ENCODE measurements around the gene FHIP1B.
"Not testable (repeated sequence)": the region's sequence is repeated elsewhere in the genome, so short reads cannot be mapped to it uniquely, and the experiment has no call there.

FHIP1B gene

DNA sequence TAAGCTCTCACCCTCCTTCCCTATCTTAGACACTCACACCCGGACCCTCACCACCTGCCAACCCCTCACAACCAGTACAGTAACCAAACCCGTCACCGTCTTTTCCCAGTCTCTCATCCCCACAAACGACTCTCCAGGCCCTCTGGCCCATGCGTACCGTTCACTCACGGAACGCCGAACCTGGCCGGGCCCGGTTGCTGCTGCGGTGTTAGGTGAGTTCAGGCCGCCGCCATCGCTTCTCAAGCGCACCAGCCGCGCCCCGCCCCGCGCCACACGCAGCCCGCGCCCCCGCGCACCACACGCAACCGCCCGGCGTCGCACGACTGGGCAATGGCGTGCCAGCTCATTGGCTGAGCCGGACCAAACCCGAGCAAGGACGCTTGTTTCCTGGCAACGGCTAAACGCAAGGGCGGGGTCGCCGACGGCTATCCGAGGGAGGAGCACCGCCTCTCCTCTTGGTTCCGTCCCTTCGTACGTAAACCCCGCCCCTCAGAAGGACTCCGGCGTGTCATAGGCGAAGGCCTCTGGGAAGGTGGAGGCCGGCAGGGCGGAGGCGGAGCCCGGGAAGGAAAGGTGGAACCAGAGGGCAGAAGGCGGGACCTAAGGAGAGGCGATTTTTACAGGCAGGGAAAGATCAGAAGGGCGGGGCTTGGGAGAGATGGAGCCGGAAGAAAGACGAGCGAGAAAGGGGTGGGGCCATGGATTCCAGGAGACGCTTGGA, at the start of gene FHIP1B:
FHIP1B (minus strand) TSS at position 250 of the 721 bp plus-strand sequence. CDS start 10,120 bp downstream, outside the sequence.
- no peak for TF ChIP-seq ZNF274 (IDR thresholded peaks at IDR 0.05; ENCODE audit: low read depth, low read length)
- TF ChIP-seq YY1 (IDR thresholded peaks at IDR 0.05; ENCODE audit: insufficient read depth, insufficient read length): peak; percentile 40
- no peaks in the 10 kb centered on the region for H3K27me3 ChIP-seq (ENCODE audit: insufficient read depth, insufficient read length)
- DNase-seq (ENCODE audit: low read depth, low spot score): peak; percentile 100
- peak within 1 kb of the TSS; percentile 94 for H3K4me3 ChIP-seq (ENCODE audit: insufficient read length, low read depth)
- H3K4me1 ChIP-seq (ENCODE audit: insufficient read depth, insufficient read length): peaks cover 4% of the 10 kb centered on the region
- peaks cover 5% of the 10 kb centered on the region for H3K36me3 ChIP-seq (ENCODE audit: insufficient read depth, insufficient read length, low read length)
- H3K9me3 ChIP-seq (ENCODE audit: insufficient read depth, low read length): no peaks in the 10 kb centered on the region
- H3K9ac ChIP-seq (ENCODE audit: insufficient read length, low read depth): peak within 1 kb of the TSS; percentile 96

DNA sequence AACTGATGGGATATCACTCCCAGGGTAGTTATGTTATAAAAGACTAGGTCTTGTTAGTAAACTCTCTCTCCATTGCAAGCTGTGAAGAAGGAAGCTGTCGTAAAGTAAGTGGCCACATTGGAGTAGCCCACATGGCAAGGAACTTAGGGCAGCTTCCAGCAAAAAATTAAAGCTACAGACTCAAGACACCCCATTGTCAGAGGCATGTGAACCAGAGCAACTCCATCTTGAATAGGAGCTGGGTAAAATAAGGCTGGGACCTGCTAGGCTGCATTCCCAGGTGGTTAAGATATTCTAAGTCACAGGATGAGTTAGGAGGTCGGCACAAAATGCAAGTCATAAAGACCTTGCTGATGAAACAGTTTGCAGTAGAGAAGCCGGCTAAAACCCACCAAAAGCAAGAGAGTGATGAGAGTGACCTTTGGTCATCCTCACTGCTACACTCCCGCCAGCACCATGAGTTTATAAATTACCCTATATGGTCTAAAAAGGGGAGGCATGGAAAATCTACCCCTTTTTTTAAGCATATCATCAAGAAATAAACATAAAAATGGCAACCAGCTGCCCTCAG, 49.1 kb upstream of the FHIP1B start:
- no peak for TF ChIP-seq SUZ12 (IDR thresholded peaks at IDR 0.05; ENCODE audit: extremely low read depth, insufficient read depth, insufficient read length)
- no peak for TF ChIP-seq ZNF274 (IDR thresholded peaks at IDR 0.05; ENCODE audit: low read depth, low read length)
- no peaks in the 10 kb centered on the region for H3K27me3 ChIP-seq (ENCODE audit: insufficient read depth, insufficient read length)
- H3K36me3 ChIP-seq (ENCODE audit: insufficient read depth, insufficient read length, low read length): no peaks in the 10 kb centered on the region
- no peak overlapping the region for H3K9ac ChIP-seq (ENCODE audit: insufficient read length, low read depth)
- no peak overlapping the region for H3K4me3 ChIP-seq (ENCODE audit: insufficient read length, low read depth)
- no peak for DNase-seq (ENCODE audit: low read depth, low spot score)
- H3K9me3 ChIP-seq (ENCODE audit: insufficient read depth, low read length): 0 out of 2 replicates have a peak, but pooled peaks cover 6% of the 10 kb centered on the region
- H3K4me1 ChIP-seq (ENCODE audit: insufficient read depth, insufficient read length): no peaks in the 10 kb centered on the region

DNA sequence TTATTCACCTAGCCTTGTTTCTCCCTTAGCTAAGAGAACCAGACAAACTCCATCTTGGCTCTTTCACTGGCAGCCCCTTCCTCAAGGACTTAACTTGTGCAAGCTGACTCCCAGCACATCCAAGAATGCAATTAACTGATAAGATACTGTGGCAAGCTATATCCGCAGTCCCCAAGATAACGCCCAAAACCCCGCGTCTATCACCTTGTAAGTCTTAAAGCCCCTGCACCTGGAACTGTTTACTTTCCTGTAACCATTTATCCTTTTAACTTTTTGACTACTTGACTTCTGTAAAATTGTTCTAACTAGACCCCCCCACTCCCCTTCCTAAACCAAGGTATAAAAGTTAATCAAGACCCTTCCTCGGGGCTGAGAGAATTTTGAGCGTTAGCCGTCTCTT, 46.4 kb upstream of the FHIP1B start:
- DNase-seq (ENCODE audit: low read depth, low spot score); H3K27me3 ChIP-seq (ENCODE audit: insufficient read depth, insufficient read length); H3K36me3 ChIP-seq (ENCODE audit: insufficient read depth, insufficient read length, low read length); H3K4me1 ChIP-seq (ENCODE audit: insufficient read depth, insufficient read length); H3K4me3 ChIP-seq (ENCODE audit: insufficient read length, low read depth); H3K9me3 ChIP-seq (ENCODE audit: insufficient read depth, low read length); H3K9ac ChIP-seq (ENCODE audit: insufficient read length, low read depth): not testable (repeated sequence)

DNA sequence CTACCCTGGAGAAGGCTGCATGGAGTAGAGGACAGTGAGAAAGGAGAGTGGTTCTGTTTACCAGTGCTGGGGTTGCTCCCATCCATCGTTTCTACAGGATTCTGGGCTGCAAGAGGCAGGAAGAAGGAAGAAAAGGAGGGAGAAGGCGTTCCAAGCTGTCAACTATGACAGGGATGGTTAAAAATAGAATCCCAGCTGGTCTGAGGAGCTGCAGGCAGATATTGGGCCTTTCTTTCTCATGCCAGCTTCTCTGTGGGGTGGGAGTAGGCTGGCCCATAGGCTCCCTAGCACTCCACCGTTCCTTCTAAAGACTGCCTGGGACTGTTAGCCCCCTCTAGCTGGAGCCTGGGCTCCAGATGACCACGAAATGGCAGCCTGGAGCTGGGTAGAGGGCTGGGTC, 38.8 kb upstream of the FHIP1B start:
- H3K4me1 ChIP-seq (ENCODE audit: insufficient read depth, insufficient read length): peaks cover 3% of the 10 kb centered on the region
- H3K4me3 ChIP-seq (ENCODE audit: insufficient read length, low read depth): no peak overlapping the region
- DNase-seq (ENCODE audit: low read depth, low spot score): no peak
- H3K36me3 ChIP-seq (ENCODE audit: insufficient read depth, insufficient read length, low read length): no peaks in the 10 kb centered on the region
- H3K27me3 ChIP-seq (ENCODE audit: insufficient read depth, insufficient read length): no peaks in the 10 kb centered on the region
- H3K9me3 ChIP-seq (ENCODE audit: insufficient read depth, low read length): no peaks in the 10 kb centered on the region
- no peak overlapping the region for H3K9ac ChIP-seq (ENCODE audit: insufficient read length, low read depth)
- TF ChIP-seq ZNF274 (IDR thresholded peaks at IDR 0.05; ENCODE audit: low read depth, low read length) (no peak), YY1 (IDR thresholded peaks at IDR 0.05; ENCODE audit: insufficient read depth, insufficient read length) (no peak), SUZ12 (IDR thresholded peaks at IDR 0.05; ENCODE audit: extremely low read depth, insufficient read depth, insufficient read length) (no peak)

DNA sequence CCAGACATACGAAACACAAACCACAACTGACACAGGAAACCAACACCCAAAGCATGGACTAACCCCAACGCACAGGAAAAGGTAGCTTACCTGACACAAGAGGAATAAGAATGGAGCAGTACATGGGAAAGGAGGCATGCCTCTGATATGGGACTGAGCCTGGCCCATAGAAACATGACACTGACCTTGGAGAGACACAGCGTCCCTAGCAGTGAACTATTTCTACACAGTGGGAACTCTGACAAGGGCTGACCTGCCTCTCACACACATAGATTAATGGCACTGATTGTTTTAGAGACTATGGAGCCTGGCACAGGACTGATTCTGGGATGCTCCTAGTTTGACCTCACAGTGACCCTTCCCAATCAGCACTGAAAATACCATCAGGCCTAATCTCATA, 37.2 kb upstream of the FHIP1B start:
- DNase-seq (ENCODE audit: low read depth, low spot score): no peak
- no peaks in the 10 kb centered on the region for H3K9me3 ChIP-seq (ENCODE audit: insufficient read depth, low read length)
- no peak overlapping the region for H3K4me3 ChIP-seq (ENCODE audit: insufficient read length, low read depth)
- TF ChIP-seq ZNF274 (IDR thresholded peaks at IDR 0.05; ENCODE audit: low read depth, low read length): no peak
- TF ChIP-seq YY1 (IDR thresholded peaks at IDR 0.05; ENCODE audit: insufficient read depth, insufficient read length): no peak
- TF ChIP-seq SUZ12 (IDR thresholded peaks at IDR 0.05; ENCODE audit: extremely low read depth, insufficient read depth, insufficient read length): no peak
- no peaks in the 10 kb centered on the region for H3K36me3 ChIP-seq (ENCODE audit: insufficient read depth, insufficient read length, low read length)
- peaks cover 3% of the 10 kb centered on the region for H3K4me1 ChIP-seq (ENCODE audit: insufficient read depth, insufficient read length)
- H3K9ac ChIP-seq (ENCODE audit: insufficient read length, low read depth): no peak overlapping the region
- H3K27me3 ChIP-seq (ENCODE audit: insufficient read depth, insufficient read length): no peaks in the 10 kb centered on the region

DNA sequence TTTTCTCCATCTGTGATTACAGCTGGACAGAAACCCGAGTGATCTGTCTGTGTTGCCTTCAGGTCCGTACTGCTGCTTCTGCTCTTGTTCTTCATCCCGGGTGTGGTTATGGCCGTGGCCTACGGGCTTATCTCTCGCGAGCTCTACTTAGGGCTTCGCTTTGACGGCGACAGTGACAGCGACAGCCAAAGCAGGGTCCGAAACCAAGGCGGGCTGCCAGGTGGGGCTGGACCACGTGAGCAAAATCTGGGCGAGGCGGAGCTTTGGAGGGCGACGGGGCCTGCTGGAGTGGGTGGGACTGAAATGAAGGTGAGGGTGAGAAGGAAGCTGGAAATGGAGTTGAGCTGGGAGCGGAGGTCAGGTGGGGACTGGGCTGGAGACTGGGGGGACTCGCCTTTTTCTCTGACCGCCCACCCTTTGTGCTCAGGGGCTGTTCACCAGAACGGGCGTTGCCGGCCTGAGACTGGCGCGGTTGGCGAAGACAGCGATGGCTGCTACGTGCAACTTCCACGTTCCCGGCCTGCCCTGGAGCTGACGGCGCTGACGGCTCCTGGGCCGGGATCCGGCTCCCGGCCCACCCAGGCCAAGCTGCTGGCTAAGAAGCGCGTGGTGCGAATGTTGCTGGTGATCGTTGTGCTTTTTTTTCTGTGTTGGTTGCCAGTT, 36.3 kb upstream of the FHIP1B start:
- H3K4me1 ChIP-seq (ENCODE audit: insufficient read depth, insufficient read length): peaks cover 3% of the 10 kb centered on the region
- no peak overlapping the region for H3K9ac ChIP-seq (ENCODE audit: insufficient read length, low read depth)
- TF ChIP-seq SUZ12 (IDR thresholded peaks at IDR 0.05; ENCODE audit: extremely low read depth, insufficient read depth, insufficient read length): no peak
- no peak for TF ChIP-seq YY1 (IDR thresholded peaks at IDR 0.05; ENCODE audit: insufficient read depth, insufficient read length)
- no peak for TF ChIP-seq ZNF274 (IDR thresholded peaks at IDR 0.05; ENCODE audit: low read depth, low read length)
- H3K4me3 ChIP-seq (ENCODE audit: insufficient read length, low read depth): no peak overlapping the region
- no peaks in the 10 kb centered on the region for H3K27me3 ChIP-seq (ENCODE audit: insufficient read depth, insufficient read length)
- H3K36me3 ChIP-seq (ENCODE audit: insufficient read depth, insufficient read length, low read length): no peaks in the 10 kb centered on the region
- no peak for DNase-seq (ENCODE audit: low read depth, low spot score)
- no peaks in the 10 kb centered on the region for H3K9me3 ChIP-seq (ENCODE audit: insufficient read depth, low read length)

DNA sequence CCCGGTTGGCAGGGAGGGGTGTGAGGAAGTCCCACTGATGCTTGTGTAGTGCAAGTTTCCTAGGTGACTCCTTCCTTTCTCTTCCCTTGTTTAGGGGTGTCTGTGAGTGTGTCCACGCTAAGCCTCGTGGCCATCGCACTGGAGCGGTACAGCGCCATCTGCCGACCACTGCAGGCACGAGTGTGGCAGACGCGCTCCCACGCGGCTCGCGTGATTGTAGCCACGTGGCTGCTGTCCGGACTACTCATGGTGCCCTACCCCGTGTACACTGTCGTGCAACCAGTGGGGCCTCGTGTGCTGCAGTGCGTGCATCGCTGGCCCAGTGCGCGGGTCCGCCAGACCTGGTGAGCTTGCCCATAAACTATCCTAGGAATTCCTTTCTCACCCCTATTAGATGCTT, 35.6 kb upstream of the FHIP1B start:
- Histone ChIP-seq H3K36me3 (ENCODE audit: insufficient read depth, insufficient read length, low read length) (no peaks in the 10 kb centered on the region), H3K9me3 (ENCODE audit: insufficient read depth, low read length) (no peaks in the 10 kb centered on the region), H3K4me3 (ENCODE audit: insufficient read length, low read depth) (no peak overlapping the region), H3K9ac (ENCODE audit: insufficient read length, low read depth) (no peak overlapping the region), H3K27me3 (ENCODE audit: insufficient read depth, insufficient read length) (no peaks in the 10 kb centered on the region), H3K4me1 (ENCODE audit: insufficient read depth, insufficient read length) (peaks cover 3% of the 10 kb centered on the region)
- TF ChIP-seq SUZ12 (IDR thresholded peaks at IDR 0.05; ENCODE audit: extremely low read depth, insufficient read depth, insufficient read length) (no peak), ZNF274 (IDR thresholded peaks at IDR 0.05; ENCODE audit: low read depth, low read length) (no peak)
- DNase-seq (ENCODE audit: low read depth, low spot score): no peak
